Epithelial cell of proximal tubule (primary cell): Measurements from ENCODE around the gene PEAK1. TPM values are rescaled to one million over a fixed set of nuclear protein-coding genes. Genes with fewer than 3 reads are reported as not detected.

Experiments
- DNase-seq: peaks from one replicate; pipeline ENCODE4 v3.0.0-alpha.2; 2011; ENCODE audit warnings: low read depth
- H3K4me3 ChIP-seq: 2 replicates; pipeline ENCODE4 v1.5.1; 2011; ENCODE audit warnings: low read depth, mild to moderate bottlenecking, low read length
- CTCF ChIP-seq: conservative IDR thresholded peaks from 2 replicates; pipeline ENCODE4 v1.5.1; 2012; ENCODE audit warnings: low read depth, mild to moderate bottlenecking, low read length
- total RNA-seq: library from RNA; depleted of rRNA; stranded (reverse); fragments of >200 nt; gene quantifications from 2 replicates; pipeline ENCODE4 v1.2.3, GENCODE V29; 2015

Gene PEAK1
- total RNA-seq, 1 donor from 2014 or later, result 8.1 TPM

GRCh38 chr15:77130315-77130930 lies 289.5 kb downstream of the PEAK1 start:
- no peak overlapping the region for H3K4me3 ChIP-seq
- no peak for DNase-seq
- no peak for TF ChIP-seq CTCF

GRCh38 chr15:77127626-77128025 lies 292.3 kb downstream of the PEAK1 start:
- TF ChIP-seq CTCF, result no peak
- no peak overlapping the region for H3K4me3 ChIP-seq
- no peak for DNase-seq

- H3K4me3 ChIP-seq, result no peak overlapping the region
- no peak for TF ChIP-seq CTCF
- no peak for DNase-seq
These were observed 293.2 kb downstream of the PEAK1 start for GRCh38 chr15:77126529-77127326.

- H3K4me3 ChIP-seq, result no peak overlapping the region
- no peak for TF ChIP-seq CTCF
- no peak for DNase-seq
These were observed 296.1 kb downstream of the PEAK1 start for GRCh38 chr15:77123854-77124253.

- no peak overlapping the region for H3K4me3 ChIP-seq
- TF ChIP-seq CTCF, result no peak
- DNase-seq, result no peak
These were observed 297.3 kb downstream of the PEAK1 start for GRCh38 chr15:77122576-77122975.

- no peak for DNase-seq
- no peak overlapping the region for H3K4me3 ChIP-seq
- TF ChIP-seq CTCF, result no peak
These were observed 298.3 kb downstream of the PEAK1 start for GRCh38 chr15:77121599-77121998.
